D721Med (cell line): ENCODE data around the gene DUSP23.

Source experiments
- DNase-seq: peaks from one replicate; pipeline ENCODE4 v3.0.0; 2011; ENCODE audit warnings: low spot score; ENCODE audit not compliant: insufficient read length
- FAIRE-seq: peaks from 2 replicates; lab custom pipeline; 2011; peaks lifted over from hg19 to GRCh38; lab: Jason Lieb, UNC
- CTCF ChIP-seq: IDR thresholded peaks from 2 replicates; pipeline ENCODE4 v1.5.1; 2012; ENCODE audit warnings: mild to moderate bottlenecking, control low read depth; ENCODE audit not compliant: insufficient read depth; ENCODE audit errors: missing control alignments

DUSP23 gene

GRCh38 chr1:159827102-159827490 lies 46.3 kb downstream of the DUSP23 start:
- DNase-seq (no peak), FAIRE-seq (no peak)
- no peak for TF ChIP-seq CTCF

- no peak for TF ChIP-seq CTCF
- DNase-seq (no peak), FAIRE-seq (no peak)
Measured at GRCh38 chr1:159827549-159827948, 46.8 kb downstream of the DUSP23 start.

GRCh38 chr1:159828176-159828575 lies 47.4 kb downstream of the DUSP23 start:
- TF ChIP-seq CTCF: no peak
- no peak for DNase-seq
- FAIRE-seq: no peak

- FAIRE-seq (no peak), DNase-seq (no peak)
- no peak for TF ChIP-seq CTCF
Measured at GRCh38 chr1:159828581-159829272, 48.0 kb downstream of the DUSP23 start.

- TF ChIP-seq CTCF: peak; percentile 54
- no peak for FAIRE-seq
- no peak for DNase-seq
Measured at GRCh38 chr1:159829273-159829634, 48.5 kb downstream of the DUSP23 start.

- no peak for DNase-seq
- FAIRE-seq: no peak
- TF ChIP-seq CTCF: no peak
Measured at GRCh38 chr1:159829822-159830465, 49.2 kb downstream of the DUSP23 start.

- FAIRE-seq (no peak), DNase-seq (no peak)
- no peak for TF ChIP-seq CTCF
Measured at GRCh38 chr1:159830722-159831121, 50.0 kb downstream of the DUSP23 start.
